ENCODE results near the gene ABCA13.

Gene ABCA13

DNA sequence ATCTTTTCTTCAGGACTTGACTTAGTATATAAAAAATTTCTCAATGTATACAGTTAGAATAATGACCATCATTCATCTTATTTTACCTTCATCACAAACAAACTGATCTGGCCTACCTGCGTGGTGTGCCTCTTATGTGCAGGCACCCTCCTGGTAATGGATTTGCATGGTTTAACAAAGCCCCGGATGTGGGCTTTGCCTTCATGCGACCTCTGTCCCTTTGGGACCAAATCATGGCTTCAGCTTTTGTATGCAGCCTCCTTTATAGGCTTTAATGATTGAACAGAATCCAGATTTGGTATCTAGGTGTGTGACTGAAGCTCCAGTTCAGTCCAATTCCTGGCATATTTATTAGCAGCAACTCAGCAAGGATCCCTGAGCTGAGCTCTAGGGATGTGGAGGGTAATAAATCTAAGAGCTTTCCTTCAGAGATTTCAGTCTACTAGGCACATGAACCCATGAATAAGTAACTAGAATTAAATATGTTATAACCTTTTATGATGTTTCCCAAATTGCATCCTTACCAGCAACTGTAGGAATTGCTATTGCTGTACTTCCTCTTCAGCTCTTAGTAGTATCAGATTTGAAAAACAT is 256.9 kb downstream of the ABCA13 start:
- no peaks in the 10 kb centered on the region for H3K4me1 ChIP-seq (ENCODE audit: control insufficient read depth, insufficient read depth, low read length)
- no peaks in the 10 kb centered on the region for H3K36me3 ChIP-seq (ENCODE audit: control insufficient read depth in 2 of 2, insufficient read depth in 1 of 2, low read length in 2 of 2)
- no peak overlapping the region for H3K4me3 ChIP-seq (ENCODE audit: low read depth, low read length)
- ChIA-PET CTCF (interaction anchor here (0.5 to 0.9 kb wide), 2 partner anchors 99 to 483 kb away, joined by 4 read pairs; no protein-coding TSS in a partner anchor), POLR2A (no interaction called here)
- no peaks in the 10 kb centered on the region for H3K9me3 ChIP-seq (ENCODE audit: control insufficient read depth, insufficient read depth, low read depth, low read length)
- H3K27ac ChIP-seq (ENCODE audit: extremely low read depth, low read depth, low read length), result no peak overlapping the region
- no peak for TF ChIP-seq ZNF792 (tag by site-specific recombination; IDR thresholded peaks at IDR 0.05)
- TF ChIP-seq, protein P1, sequence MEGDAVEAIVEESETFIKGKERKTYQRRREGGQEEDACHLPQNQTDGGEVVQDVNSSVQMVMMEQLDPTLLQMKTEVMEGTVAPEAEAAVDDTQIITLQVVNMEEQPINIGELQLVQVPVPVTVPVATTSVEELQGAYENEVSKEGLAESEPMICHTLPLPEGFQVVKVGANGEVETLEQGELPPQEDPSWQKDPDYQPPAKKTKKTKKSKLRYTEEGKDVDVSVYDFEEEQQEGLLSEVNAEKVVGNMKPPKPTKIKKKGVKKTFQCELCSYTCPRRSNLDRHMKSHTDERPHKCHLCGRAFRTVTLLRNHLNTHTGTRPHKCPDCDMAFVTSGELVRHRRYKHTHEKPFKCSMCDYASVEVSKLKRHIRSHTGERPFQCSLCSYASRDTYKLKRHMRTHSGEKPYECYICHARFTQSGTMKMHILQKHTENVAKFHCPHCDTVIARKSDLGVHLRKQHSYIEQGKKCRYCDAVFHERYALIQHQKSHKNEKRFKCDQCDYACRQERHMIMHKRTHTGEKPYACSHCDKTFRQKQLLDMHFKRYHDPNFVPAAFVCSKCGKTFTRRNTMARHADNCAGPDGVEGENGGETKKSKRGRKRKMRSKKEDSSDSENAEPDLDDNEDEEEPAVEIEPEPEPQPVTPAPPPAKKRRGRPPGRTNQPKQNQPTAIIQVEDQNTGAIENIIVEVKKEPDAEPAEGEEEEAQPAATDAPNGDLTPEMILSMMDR (tag by site-specific recombination; IDR thresholded peaks at IDR 0.05), result no peak
- no peak for TF ChIP-seq KLF1 (tag by site-specific recombination; IDR thresholded peaks at IDR 0.05)
- no peak for TF ChIP-seq KLF9 (tag by site-specific recombination; IDR thresholded peaks at IDR 0.05; ENCODE audit: low read depth)
- TF ChIP-seq SP2 (tag by site-specific recombination; IDR thresholded peaks at IDR 0.05), result no peak
- no peak for TF ChIP-seq ZNF132 (tag by site-specific recombination; IDR thresholded peaks at IDR 0.05; ENCODE audit: borderline replicate concordance)
- no peak for TF ChIP-seq ZNF580 (tag by site-specific recombination; IDR thresholded peaks at IDR 0.05)
- TF ChIP-seq ATF2 (tag by site-specific recombination; IDR thresholded peaks at IDR 0.05; ENCODE audit: low read depth), result no peak
- TF ChIP-seq ZNF175 (tag by site-specific recombination; IDR thresholded peaks at IDR 0.05), result no peak
- TF ChIP-seq YY2 (tag by site-specific recombination; IDR thresholded peaks at IDR 0.05), result no peak
- no peak for TF ChIP-seq TCF7L2 (IDR thresholded peaks at IDR 0.05; ENCODE audit: borderline replicate concordance, low read depth, low read length)
- TF ChIP-seq ZBTB26 (tag by site-specific recombination; optimal IDR thresholded peaks at IDR 0.05), result no peak
- no peak for TF ChIP-seq ZNF2 (tag by site-specific recombination; IDR thresholded peaks at IDR 0.05)
- no peak for TF ChIP-seq ZNF529 (tag by site-specific recombination; IDR thresholded peaks at IDR 0.05; ENCODE audit: insufficient replicate concordance)
- TF ChIP-seq ZNF248 (tag by site-specific recombination; IDR thresholded peaks at IDR 0.05), result no peak
- no peak for TF ChIP-seq BCL11B (tag by site-specific recombination; IDR thresholded peaks at IDR 0.05; ENCODE audit: low read depth)
- TF ChIP-seq ZNF16 (tag by site-specific recombination; IDR thresholded peaks at IDR 0.05; ENCODE audit: low read depth), result no peak
- no peak for TF ChIP-seq IKZF3 (tag by site-specific recombination; IDR thresholded peaks at IDR 0.05)
- no peak for TF ChIP-seq HOXD13 (CRISPR knock-in tag; IDR thresholded peaks at IDR 0.05; ENCODE audit: borderline replicate concordance)

DNA sequence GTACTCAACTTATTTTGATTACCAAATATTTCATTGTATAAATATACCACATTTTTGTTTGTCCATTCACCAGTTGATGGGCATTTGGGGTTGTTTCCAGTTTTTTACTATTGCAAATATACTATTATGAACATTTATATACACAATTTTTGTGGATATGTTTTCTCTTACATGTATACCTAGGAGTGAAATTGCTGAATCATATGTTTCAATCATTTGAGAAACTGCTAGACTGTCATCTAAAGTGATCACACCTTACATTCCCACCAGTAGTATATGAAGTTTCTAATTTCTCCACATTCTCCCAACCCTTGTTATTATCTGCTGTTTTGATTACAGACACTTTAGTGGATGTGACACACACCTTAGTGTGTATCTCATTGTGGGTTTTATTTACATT is 257.9 kb downstream of the ABCA13 start:
- ChIA-PET CTCF (no interaction called here), POLR2A (no interaction called here)
- no peak overlapping the region for H3K27ac ChIP-seq (ENCODE audit: extremely low read depth, low read depth, low read length)
- H3K4me3 ChIP-seq (ENCODE audit: low read depth, low read length), result no peak overlapping the region
- H3K9me3 ChIP-seq (ENCODE audit: control insufficient read depth, insufficient read depth, low read depth, low read length), result no peaks in the 10 kb centered on the region
- no peaks in the 10 kb centered on the region for H3K36me3 ChIP-seq (ENCODE audit: control insufficient read depth in 2 of 2, insufficient read depth in 1 of 2, low read length in 2 of 2)
- H3K4me1 ChIP-seq (ENCODE audit: control insufficient read depth, insufficient read depth, low read length), result no peaks in the 10 kb centered on the region
- TF ChIP-seq ZNF132 (tag by site-specific recombination; IDR thresholded peaks at IDR 0.05; ENCODE audit: borderline replicate concordance) (no peak), ZNF658 (tag by site-specific recombination; IDR thresholded peaks at IDR 0.05) (no peak), ZFHX2 (tag by site-specific recombination; conservative IDR thresholded peaks at IDR 0.05) (no peak), TRIM28 (IDR thresholded peaks at IDR 0.05; ENCODE audit: borderline replicate concordance, low read length) (no peak), ZNF114 (tag by site-specific recombination; IDR thresholded peaks at IDR 0.05) (no peak), ZNF561 (tag by site-specific recombination; IDR thresholded peaks at IDR 0.05; ENCODE audit: borderline replicate concordance) (no peak), ZNF37A (tag by site-specific recombination; IDR thresholded peaks at IDR 0.05) (no peak), ZFP3 (tag by site-specific recombination; IDR thresholded peaks at IDR 0.05; ENCODE audit: low read depth) (no peak), ZNF157 (tag by site-specific recombination; IDR thresholded peaks at IDR 0.05) (no peak), ZNF501 (tag by site-specific recombination; IDR thresholded peaks at IDR 0.05) (no peak), ZFP37 (tag by site-specific recombination; IDR thresholded peaks at IDR 0.05) (no peak), KLF7 (tag by site-specific recombination; IDR thresholded peaks at IDR 0.05; ENCODE audit: borderline replicate concordance) (no peak), ZFP41 (tag by site-specific recombination; IDR thresholded peaks at IDR 0.05; ENCODE audit: borderline replicate concordance) (no peak), ZNF830 (tag by site-specific recombination; IDR thresholded peaks at IDR 0.05; ENCODE audit: low read depth) (no peak), ZNF792 (tag by site-specific recombination; IDR thresholded peaks at IDR 0.05) (no peak)
